Breast epithelium (tissue), 4 donors: ENCODE measurements around the gene PRKRIP1. TPM values are rescaled to one million over a fixed set of nuclear protein-coding genes. Genes with fewer than 3 reads are reported as not detected.
"Not testable (repeated sequence)": the region's sequence is repeated elsewhere in the genome, so short reads cannot be mapped to it uniquely, and the experiment has no call there.

Source experiments
- DNase-seq, 2 donors: peaks; one replicate each; pipeline ENCODE4 v3.0.0-alpha.2; 2019; ENCODE audit warnings: low spot score in 2 of 2
- H3K27ac ChIP-seq, 2 donors: fragments of 200-600 bp; sonication (generic) in 1 of 2; one replicate each; pipeline ENCODE4 v1.5.1; 2016 to 2019; ENCODE audit warnings: mild to moderate bottlenecking in 1 of 2
- H3K27me3 ChIP-seq, 2 donors: fragments of 200-600 bp; sonication (generic) in 1 of 2; one replicate each; pipeline versions ENCODE4 v1.5.1 to v1.6.0; 2017 to 2019; ENCODE audit warnings: control low read depth in 1 of 2, mild to moderate bottlenecking in 1 of 2
- H3K36me3 ChIP-seq: fragments of 200-600 bp; one replicate; pipeline ENCODE4 v1.5.1; 2019
- H3K4me1 ChIP-seq, 2 donors: fragments of 200-600 bp; sonication (generic); one replicate each; pipeline ENCODE4 v1.5.1; 2016 to 2019; ENCODE audit warnings: control low read depth in 1 of 2
- H3K4me3 ChIP-seq, 3 donors: fragments of 200-600 bp; sonication (generic); 1 replicate in 2 of 3; 2 replicates in 1 of 3; pipeline ENCODE4 v1.5.1; 2016 to 2019; ENCODE audit warnings: mild to moderate bottlenecking in 3 of 3, moderate library complexity in 2 of 3
- H3K9me3 ChIP-seq, 2 donors: fragments of 200-600 bp; sonication (generic) in 1 of 2; one replicate each; pipeline ENCODE4 v1.5.1; 2016 to 2019; ENCODE audit warnings: control low read depth in 1 of 2
- CTCF ChIP-seq, 3 donors: fragments of 450-650 bp; IDR thresholded peaks; one replicate each; pipeline ENCODE4 v1.5.1; 2016 to 2017; ENCODE audit warnings: antibody characterized with exemption in 3 of 3, mild to moderate bottlenecking in 3 of 3, moderate library complexity in 3 of 3
- POLR2A ChIP-seq: fragments of 450-650 bp; IDR thresholded peaks from one replicate; pipeline ENCODE4 v1.6.1; 2016; ENCODE audit warnings: antibody characterized with exemption, mild to moderate bottlenecking, moderate library complexity
- POLR2AphosphoS5 ChIP-seq, 3 donors: sonication (generic); formaldehyde crosslinking; IDR thresholded peaks; one replicate each; pipeline ENCODE4 v1.6.1; 2017; ENCODE audit warnings: antibody characterized with exemption in 3 of 3
- intact Hi-C: fragments of 100-400 bp; cut with DNase I; formaldehyde crosslinking; loops from one replicate; pipeline ENCODE4 v1.15.1; 2023; ENCODE audit warnings: low total_unique reads
- total RNA-seq, 3 donors: library from RNA; depleted of rRNA; stranded (reverse); fragments of >200 nt; gene quantifications; one replicate each; pipeline ENCODE4 v1.1.0, GENCODE V29; 2016

PRKRIP1 gene
- total RNA-seq, 3 donors from 2014 or later = 17.3 to 30.5 (median 29.7) TPM

- Histone ChIP-seq H3K27ac (no peak overlapping the region), H3K4me1 (no peaks in the 10 kb centered on the region), H3K27me3 (no peaks in the 10 kb centered on the region), H3K36me3 (no peaks in the 10 kb centered on the region), H3K4me3 (no peak overlapping the region), H3K9me3 (no peaks in the 10 kb centered on the region)
- intact Hi-C loops = no loop called here
- TF ChIP-seq POLR2A (no peak), POLR2AphosphoS5 (IDR thresholded peaks at IDR 0.05) (no peak), CTCF (IDR thresholded peaks at IDR 0.05) (no peak)
- DNase-seq = no peak
Measured at GRCh38 chr7:102376964-102377466, 19.1 kb upstream of the PRKRIP1 start.

DNA sequence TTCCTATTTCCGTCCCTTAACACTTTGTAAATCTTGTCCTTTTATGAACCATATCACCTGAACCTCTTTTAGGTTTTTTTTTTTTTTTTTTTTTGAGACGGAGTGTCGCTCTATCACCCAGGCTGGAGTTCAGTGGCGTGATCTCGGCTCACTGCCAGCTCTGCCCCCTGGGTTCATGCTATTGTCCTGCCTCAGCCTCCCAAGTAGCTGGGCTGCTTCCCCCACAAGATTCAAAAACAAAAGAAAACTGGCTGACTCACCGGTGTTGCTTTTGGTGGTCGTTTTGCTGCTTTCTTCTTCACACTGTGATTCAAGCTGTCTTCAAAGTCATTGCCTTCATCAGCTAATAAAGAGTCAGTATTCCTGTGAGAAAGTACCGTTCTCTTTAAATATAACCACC is 15.3 kb upstream of the PRKRIP1 start:
- H3K9me3 ChIP-seq, H3K27ac ChIP-seq, H3K27me3 ChIP-seq, intact Hi-C loops, DNase-seq, H3K36me3 ChIP-seq, H3K4me1 ChIP-seq, H3K4me3 ChIP-seq: not testable (repeated sequence)

DNA sequence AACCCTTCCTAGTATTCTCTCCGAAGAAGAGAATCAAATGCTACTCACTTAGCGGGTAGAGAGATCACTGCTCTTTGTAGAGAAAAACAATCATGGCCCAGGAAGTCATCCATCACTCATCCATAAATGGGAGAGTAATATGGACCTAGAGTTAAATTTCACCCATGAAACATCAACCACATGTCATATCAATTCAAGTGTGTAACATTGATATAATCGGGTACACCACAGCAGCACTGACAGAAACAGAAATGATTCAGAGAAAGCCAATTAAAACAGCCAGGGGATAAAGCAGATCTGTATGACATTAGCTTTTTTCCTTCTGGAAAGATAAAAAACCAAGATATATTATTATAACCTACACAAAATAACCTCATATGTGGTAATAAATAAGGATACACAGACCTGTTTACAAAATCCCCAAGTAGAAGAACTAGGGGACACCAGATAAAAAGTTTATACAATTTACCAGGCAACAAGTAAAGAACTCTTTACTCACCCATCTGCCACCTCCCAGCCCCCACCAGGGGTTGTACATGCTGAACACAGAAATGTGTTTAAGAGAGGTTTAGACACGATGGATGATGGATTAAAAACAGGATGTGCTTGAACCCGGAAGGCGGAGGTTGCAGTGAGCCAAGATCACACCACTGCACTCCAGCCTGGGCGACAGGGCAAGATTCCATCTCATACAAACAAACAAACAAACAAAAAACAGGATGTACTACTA is 14.3 kb upstream of the PRKRIP1 start:
- H3K4me1 ChIP-seq, H3K9me3 ChIP-seq, DNase-seq, H3K4me3 ChIP-seq, H3K27ac ChIP-seq, H3K36me3 ChIP-seq, intact Hi-C loops, H3K27me3 ChIP-seq: not testable (repeated sequence)

DNA sequence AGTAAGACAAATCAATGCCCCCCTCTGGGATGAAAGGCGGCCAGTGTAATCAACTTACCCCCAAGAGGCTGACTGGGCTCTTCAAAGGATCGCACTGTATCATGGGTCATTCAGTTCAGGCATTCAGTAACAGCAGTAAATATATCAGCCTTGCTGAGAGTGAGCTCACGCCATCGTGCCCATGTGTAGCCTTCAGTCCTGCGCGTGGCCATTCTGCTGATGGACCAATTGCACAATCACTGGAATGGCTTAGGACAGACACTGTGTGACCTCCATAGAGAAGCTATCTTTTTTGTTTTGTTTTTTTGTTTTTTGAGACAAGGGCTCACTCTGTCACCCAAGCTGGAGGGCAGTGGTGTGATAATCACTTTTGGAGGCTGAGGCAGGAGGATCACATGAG is 9.1 kb upstream of the PRKRIP1 start:
- no peaks in the 10 kb centered on the region for H3K36me3 ChIP-seq
- no peaks in the 10 kb centered on the region for H3K4me1 ChIP-seq
- intact Hi-C loops = no loop called here
- DNase-seq = no peak
- no peaks in the 10 kb centered on the region for H3K27me3 ChIP-seq
- no peaks in the 10 kb centered on the region for H3K9me3 ChIP-seq
- H3K27ac ChIP-seq = no peak overlapping the region
- H3K4me3 ChIP-seq = no peak overlapping the region
- TF ChIP-seq CTCF (IDR thresholded peaks at IDR 0.05) = no peak
- no peak for TF ChIP-seq POLR2A
- no peak for TF ChIP-seq POLR2AphosphoS5 (IDR thresholded peaks at IDR 0.05)

- Histone ChIP-seq H3K4me1 (no peaks in the 10 kb centered on the region), H3K36me3 (no peaks in the 10 kb centered on the region)
- no peak for DNase-seq
Measured at GRCh38 chr7:102389810-102390209, 6.4 kb upstream of the PRKRIP1 start.

More at GRCh38 chr7:102389810-102390209, 6.4 kb upstream of the PRKRIP1 start:
- Histone ChIP-seq H3K4me3 (no peak overlapping the region), H3K27me3 (no peaks in the 10 kb centered on the region), H3K9me3 (no peaks in the 10 kb centered on the region), H3K27ac (no peak overlapping the region)
- TF ChIP-seq POLR2A (no peak), CTCF (IDR thresholded peaks at IDR 0.05) (no peak), POLR2AphosphoS5 (IDR thresholded peaks at IDR 0.05) (no peak)
- intact Hi-C loops = no loop called here
